Omental fat pad (tissue), 4 donors: Measurements from ENCODE around the gene TBXA2R. TPM values are rescaled to one million over a fixed set of nuclear protein-coding genes. Genes with fewer than 3 reads are reported as not detected.

Experiments used
- ATAC-seq: fragments of 150-250 bp; one replicate; pipeline ENCODE4 v1.9.1; 2016; ENCODE audit warnings: mild to moderate bottlenecking, moderate library complexity; ENCODE audit not compliant: low FRiP score
- DNase-seq: peaks from one replicate; pipeline ENCODE4 v3.0.0-alpha.2; 2019; ENCODE audit warnings: low spot score
- CTCF ChIP-seq, 3 donors: fragments of 450-650 bp; IDR thresholded peaks; one replicate each; pipeline ENCODE4 v1.5.1; 2016 to 2017; ENCODE audit warnings: antibody characterized with exemption in 3 of 3, mild to moderate bottlenecking in 3 of 3, moderate library complexity in 2 of 3
- total RNA-seq, 4 donors: library from RNA; depleted of rRNA; stranded (reverse); fragments of >200 nt; gene quantifications; one replicate each; pipeline ENCODE4 v1.1.0, GENCODE V29; 2016

TBXA2R gene
- total RNA-seq, 4 donors from 2014 or later = 0.65 to 1.8 (median 1.1) TPM

- DNase-seq (no peak), ATAC-seq (peak; percentile 5)
- TF ChIP-seq CTCF (IDR thresholded peaks at IDR 0.05) = no peak
Observed at GRCh38 chr19:3625996-3626472, 19.4 kb upstream of the TBXA2R start.

- DNase-seq (no peak), ATAC-seq (no peak)
- TF ChIP-seq CTCF (IDR thresholded peaks at IDR 0.05) = no peak
Observed at GRCh38 chr19:3623716-3624115, 17.0 kb upstream of the TBXA2R start.

- no peak for TF ChIP-seq CTCF (IDR thresholded peaks at IDR 0.05)
- DNase-seq (no peak), ATAC-seq (no peak)
Observed at GRCh38 chr19:3622224-3622623, 15.5 kb upstream of the TBXA2R start.

DNA sequence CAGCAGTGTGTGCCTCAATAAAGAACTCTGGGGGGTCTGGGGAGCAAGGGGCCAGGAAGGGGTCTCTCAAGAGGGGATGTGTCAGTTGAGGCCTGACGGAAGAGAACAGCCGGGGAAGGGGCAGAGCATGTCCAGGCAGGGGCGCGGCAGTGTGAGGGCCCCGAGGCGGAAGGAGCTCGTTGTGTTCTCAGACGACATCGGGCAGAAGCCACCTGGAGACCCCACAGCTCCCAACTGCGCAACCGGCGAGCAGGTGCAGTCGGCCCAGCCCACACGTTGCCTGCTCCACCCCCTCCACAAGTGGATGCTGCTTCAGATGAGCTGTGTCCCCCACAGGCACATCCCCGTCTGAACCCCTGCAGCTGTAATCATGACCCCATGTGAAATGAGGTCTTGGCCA, 15.0 kb upstream of the TBXA2R start:
- no peak for ATAC-seq
- TF ChIP-seq CTCF (IDR thresholded peaks at IDR 0.05) = no peak
- no peak for DNase-seq

- ATAC-seq (no peak), DNase-seq (no peak)
- no peak for TF ChIP-seq CTCF (IDR thresholded peaks at IDR 0.05)
Observed at GRCh38 chr19:3620817-3621547, 14.3 kb upstream of the TBXA2R start.

DNA sequence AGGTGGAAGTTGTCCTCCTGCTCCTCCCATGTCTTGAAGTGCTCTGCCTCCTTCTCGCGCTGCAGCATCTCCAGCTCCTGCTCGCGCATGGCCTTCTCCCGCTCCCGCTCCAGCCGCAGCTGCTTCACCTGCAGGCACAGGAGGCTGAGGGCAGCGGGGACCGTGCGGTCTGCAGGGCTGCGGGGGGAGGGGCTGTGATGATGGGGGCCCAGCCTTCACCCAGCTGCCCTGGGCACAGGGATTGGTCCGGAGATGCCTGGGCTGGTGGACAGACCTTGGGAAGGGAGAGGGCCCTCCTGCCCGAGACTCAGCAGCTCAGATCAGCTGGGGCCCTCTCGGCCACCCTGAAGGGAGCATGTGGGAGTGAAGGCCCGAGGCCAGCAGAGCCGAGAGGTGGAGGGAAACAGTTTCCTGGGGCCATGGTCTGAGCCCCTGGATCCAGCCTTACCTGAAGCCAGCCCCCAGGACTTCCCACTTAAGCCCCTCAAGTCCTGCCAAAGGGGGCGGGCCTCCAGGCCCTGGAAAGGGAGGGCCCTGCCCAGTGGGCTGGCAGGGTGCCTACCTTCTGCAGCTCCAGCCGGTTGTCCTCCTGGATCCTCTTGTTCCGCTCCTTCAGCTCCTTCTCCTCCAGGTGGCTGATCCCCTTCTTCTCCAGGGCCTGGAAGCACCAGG, 13.6 kb upstream of the TBXA2R start:
- no peak for TF ChIP-seq CTCF (IDR thresholded peaks at IDR 0.05)
- no peak for DNase-seq
- ATAC-seq = no peak

- DNase-seq (no peak), ATAC-seq (no peak)
- TF ChIP-seq CTCF (IDR thresholded peaks at IDR 0.05) = no peak
Observed at GRCh38 chr19:3619631-3620012, 12.9 kb upstream of the TBXA2R start.
